ENCODE results near the gene SPRYD4.
"Not testable (repeated sequence)": the region's sequence is repeated elsewhere in the genome, so short reads cannot be mapped to it uniquely, and the experiment has no call there.

SPRYD4 gene

DNA sequence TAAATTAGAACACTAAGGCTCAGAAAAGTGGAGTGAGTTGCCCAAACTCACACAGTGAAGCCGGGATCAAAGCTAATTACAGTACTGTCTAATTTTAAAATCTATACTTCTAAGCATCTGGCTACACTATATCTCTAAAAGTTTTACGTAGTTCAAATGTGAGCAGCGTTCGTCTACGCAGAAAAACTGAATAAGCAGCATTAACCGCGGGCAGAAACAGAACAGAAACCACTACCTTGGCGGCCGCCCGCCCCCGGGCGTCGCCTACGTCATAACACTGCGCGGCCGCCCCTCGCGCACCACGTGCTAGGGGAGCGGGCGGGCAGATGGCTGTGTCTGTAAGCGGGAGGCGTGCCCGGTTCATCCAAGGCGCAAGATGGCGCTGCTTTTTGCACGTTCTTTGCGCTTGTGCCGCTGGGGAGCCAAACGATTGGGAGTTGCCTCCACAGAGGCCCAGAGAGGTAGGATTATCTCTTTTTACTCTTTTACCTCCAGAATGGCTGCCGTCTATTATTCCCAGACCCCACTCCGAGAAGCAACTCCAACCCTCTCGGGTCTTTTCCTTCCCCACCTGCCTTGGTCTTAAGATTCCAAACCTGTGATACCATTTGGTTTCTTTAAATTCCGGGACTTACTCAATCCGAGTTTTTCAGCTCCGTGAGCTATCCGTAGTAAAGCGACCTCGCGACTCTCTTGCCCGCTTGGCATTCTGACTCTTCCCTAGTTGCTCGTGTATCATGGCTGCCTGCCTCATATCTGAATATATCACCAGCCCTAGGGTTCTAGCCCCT lies at the start of gene SPRYD4:
Gene SPRYD4, plus strand, starts transcription at position 363 of the 791 bp plus-strand sequence. Its CDS starts 14 bp downstream, at position 377.
- peak; percentile 88 for DNase-seq

- DNase-seq = no peak
Measured at GRCh38 chr12:56420411-56420810, 48.0 kb upstream of the SPRYD4 start.

DNA sequence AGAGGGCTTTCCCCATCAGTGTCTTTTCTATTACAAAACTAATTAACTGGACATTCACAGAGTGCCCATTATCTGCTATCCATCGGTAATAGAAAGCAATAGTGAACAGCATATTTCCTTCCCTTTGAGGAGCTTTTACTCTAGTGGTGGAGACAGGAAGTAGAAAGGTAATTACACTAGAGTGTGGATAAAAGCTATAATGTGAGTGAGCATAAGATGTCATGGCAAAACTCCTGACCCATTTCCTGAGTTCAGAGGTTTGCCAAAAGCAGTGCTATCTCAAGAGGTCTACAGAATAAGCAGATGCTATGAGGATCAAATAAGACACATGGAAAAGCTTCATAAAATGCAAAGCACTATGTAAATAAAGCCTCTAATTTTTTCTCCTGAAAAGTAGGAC lies 43.2 kb upstream of the SPRYD4 start:
- no peak for DNase-seq

- no peak for DNase-seq
Measured at GRCh38 chr12:56425940-56426438, 42.4 kb upstream of the SPRYD4 start.

DNA sequence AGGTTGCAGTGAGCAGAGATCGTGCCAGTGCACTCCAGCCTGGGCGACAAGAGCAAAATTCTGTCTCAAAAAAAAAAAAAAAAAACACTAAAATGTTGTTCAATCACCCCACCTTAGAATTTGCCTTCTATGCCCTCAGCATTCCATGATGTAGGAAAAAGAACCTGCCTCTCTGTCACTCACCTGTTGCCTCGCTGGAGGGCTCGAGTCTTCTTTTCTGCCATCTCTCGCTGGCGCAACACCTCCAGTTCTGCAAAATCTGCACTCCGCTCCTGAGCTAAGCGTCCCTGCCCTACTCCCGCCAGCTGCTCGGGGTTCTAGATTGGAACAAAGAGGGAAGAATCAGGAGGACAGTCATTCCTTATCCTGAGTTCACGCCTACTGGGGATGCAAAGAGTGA lies 37.1 kb upstream of the SPRYD4 start:
- no peak for DNase-seq

GRCh38 chr12:56431850-56432249 lies 36.5 kb upstream of the SPRYD4 start:
- no peak for DNase-seq

DNA sequence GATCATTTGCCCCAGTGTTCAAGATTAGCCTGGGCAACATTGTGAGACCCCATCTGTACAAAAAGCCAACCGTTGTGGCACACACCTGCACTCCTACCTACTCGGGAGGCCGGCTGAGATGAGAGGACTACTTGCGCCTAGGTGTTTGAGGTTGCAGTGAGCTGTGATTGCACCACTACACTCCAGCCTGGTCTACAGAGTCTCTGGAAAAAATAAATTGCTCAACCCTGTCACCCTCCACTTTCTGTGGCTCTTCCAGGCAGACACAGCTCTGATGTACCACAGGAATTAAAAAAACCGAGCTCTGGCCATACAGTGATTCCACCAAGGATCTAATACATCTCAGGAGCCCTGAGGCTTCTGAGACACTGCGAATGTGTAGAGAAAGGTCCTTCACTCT lies 33.5 kb upstream of the SPRYD4 start:
- no peak for DNase-seq

DNA sequence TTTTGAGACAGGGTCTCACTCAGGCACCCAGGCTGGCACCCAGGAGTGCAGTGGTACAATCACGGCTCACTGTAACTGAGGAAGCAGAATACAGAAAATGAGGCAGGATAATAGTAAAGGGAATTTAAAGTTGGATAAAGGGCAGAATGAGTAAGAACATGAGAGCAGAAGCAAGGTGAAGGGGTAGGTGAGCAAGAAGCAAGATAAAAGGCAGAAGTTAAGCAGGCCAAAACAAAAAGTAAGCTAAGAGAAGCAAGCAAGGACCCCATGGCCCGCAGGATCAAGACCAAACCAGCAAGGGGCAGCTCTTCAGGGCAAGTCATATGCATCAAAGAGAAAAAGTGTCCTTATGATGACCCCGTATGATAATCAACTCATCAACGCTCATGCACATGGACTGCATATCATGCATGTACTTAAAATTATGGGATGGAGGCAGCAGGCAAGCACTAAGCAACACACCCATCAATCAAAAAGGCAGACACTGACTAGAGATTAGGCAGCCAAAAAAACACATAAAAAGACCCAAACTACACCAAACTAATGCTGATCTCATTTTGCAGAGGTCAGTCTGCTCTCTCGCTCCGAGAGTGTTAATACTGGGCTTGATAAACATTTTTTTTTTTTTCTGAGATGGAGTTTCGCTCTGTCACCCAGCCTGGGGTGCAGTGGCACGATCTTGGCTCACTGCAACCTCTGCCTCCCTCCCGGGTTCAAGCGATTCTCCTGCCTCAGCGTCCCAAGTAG lies 30.8 kb upstream of the SPRYD4 start:
- DNase-seq = no peak

GRCh38 chr12:56443208-56443607 lies 25.2 kb upstream of the SPRYD4 start:
- DNase-seq = not testable (repeated sequence)

- DNase-seq = peak; percentile 73
Measured at GRCh38 chr12:56448860-56449621, 19.3 kb upstream of the SPRYD4 start, which contains the start of gene TIMELESS. Gene TIMELESS, minus strand, starts transcription at chr12:56449426. Its CDS starts 15,256 bp downstream, at chr12:56434170.

DNA sequence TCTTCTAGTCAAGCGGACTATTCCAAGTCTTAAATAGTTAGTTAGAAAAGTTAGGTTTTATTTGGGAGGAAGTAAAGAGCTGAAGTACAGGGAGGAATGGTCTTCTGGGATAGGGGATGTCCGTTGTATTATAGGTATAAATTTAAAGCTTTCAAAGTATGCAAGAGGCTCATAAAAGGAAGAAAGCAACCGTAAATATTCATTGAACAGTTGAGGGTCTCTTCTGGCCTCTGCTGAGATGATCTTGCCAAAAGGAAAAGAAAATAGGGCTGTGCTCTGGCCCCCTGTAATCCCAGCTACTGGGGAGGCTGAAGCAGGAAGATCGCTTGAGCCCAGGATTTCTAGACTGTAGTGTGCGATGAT lies 18.8 kb upstream of the SPRYD4 start:
- no peak for DNase-seq

DNA sequence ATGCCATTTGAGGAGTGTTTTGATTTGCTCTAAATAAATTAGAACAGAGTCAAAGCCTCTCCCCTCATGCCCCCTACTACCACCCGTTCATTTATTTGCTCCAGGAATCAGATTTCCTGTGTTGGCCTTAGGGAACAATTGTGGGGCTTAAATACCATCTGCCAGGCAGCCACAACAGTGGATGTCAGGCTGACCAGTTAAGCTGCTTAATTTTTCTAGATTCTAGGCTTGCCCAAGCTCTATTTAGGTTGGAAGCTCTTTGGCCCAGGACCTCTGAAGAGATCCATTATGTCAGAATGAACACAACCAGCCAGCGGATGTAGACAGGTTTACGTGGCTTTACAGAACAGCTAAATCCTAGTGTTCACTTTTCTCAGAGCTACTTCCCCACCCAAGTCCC lies 18.1 kb upstream of the SPRYD4 start:
- no peak for DNase-seq

DNA sequence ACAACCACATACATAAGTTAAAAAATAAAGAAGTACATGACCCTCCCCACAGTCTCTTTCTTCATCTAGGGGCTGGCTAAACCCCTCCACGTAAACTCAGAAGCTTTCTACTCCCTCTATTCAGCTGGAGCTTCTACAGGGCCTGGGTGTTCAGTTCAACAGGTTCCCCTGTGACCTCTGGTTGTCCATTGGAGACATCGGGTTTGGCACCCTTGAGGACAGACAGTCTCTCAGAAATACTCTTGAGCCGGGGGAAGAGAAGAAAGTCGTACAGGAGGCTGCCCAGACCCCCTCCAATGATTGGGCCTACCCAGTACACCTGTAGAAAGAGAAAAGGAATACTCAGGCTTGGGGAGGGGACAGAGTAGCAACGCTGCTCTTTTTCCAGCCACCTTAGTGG lies 17.2 kb upstream of the SPRYD4 start:
- DNase-seq = no peak

DNA sequence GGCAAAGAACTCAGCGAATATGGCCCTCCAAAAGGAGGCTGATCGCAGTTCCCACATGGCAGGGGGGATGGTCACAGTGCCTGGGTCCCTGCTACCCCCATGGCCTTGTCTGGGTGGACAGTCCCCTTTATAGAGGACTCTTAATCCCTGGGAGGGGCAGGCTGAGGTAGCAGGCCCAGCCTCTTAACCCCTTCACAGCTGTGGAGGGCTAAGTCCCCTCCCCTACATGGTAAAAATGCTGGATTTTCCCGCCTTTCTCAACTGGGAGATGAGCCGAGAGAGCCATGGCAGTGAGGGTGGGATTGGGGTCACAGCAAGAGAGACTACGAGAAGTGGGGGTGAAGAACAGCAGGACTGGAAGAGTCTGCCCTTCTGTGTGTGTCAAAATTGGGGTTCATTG lies 13.8 kb upstream of the SPRYD4 start, which contains the start of gene MIP:
Gene MIP, minus strand, starts transcription at position 101 of the 400 bp plus-strand sequence. Its CDS starts 44 bp downstream, at position 57.
- no peak for DNase-seq

DNA sequence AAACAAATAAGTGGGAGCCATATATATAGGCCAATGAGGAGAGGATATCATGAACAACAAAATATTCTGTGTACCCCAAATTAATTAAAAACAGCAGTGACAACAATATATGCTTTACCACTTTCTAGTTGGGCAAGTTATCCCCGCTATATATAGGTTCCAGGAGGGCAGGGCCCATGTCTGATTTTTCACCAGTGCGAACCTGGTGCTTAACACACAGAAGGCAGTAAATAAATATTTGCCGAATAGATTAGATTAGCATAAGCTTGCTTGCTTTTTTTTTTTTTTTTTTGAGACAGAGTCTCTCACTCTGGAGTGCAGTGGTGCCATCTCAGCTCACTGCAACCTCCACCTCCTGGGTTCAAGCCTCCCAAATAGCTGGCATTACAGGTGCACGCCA lies 10.6 kb upstream of the SPRYD4 start:
- DNase-seq = no peak

DNA sequence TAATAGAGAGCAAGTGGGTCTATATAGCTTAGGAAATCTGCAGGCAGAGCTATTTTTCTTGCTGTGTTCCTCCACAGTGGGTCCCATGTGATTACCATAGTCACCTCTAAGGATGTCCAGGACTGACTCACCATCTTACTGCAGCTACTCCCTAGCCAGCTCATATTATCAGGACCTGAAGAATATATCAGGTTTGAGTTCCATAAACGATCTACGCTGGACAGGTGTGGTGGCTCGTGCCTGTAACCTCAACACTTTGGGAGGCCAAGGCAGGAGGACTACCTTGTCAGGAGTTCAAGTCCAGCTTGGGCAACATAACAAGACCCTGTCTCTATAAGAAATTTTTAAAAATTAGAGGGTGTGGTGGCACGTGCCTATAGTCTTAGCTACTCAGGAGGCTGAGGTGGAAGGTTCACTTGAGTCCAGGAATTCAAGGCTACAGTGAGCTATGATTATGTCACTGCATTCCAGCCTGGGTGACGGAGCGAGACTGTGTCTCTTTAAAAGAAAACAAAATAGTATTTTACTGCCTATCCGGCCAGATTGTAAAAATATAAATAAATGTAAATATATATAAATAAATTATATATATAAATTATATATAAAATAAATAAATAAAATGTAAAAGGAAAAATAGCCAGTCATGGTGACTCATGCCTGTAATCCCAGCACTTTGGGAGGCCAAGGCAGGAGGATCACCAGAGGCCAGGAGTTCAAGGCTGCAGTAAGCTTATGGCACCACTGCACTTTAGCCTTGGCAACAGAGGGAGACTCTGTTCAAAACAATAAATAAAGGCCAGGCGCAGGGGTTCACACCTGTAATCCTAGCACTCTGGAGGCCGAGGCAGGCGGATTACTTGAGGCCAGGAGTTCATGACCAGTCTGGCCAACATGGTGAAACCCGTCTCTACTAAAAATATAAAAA lies 6.9 kb upstream of the SPRYD4 start:
- DNase-seq = no peak

- DNase-seq = no peak
Measured at GRCh38 chr12:56462565-56462964, 5.8 kb upstream of the SPRYD4 start.

DNA sequence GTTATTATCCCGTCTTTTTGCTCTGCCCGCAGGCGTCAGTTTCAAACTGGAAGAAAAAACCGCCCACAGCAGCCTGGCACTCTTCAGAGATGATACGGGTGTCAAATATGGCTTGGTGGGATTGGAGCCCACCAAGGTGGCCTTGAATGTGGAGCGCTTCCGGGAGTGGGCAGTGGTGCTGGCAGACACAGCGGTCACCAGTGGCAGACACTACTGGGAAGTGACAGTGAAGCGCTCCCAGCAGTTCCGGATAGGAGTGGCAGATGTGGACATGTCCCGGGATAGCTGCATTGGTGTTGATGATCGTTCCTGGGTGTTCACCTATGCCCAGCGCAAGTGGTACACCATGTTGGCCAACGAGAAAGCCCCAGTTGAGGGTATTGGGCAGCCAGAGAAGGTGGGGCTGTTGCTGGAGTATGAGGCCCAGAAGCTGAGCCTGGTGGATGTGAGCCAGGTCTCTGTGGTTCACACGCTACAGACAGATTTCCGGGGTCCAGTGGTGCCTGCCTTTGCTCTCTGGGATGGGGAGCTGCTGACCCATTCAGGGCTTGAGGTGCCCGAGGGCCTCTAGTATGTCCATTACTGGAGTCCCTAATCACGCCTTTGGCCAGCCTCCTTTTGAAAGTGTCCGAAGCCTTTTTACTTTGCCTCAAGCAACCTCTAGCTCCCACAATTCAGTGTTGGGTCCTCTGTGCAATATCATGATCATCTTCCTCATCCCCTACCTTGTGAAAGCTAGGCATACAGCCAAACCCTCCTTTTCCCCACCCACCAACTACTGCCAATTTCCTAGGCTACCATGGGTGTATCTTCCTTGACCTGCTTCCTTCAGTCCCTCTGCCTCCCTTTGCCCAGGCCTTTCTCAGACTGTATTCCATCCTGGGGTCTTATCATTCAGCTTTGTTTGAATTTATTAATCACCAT lies 891 bp downstream of the SPRYD4 start:
- DNase-seq = no peak

DNA sequence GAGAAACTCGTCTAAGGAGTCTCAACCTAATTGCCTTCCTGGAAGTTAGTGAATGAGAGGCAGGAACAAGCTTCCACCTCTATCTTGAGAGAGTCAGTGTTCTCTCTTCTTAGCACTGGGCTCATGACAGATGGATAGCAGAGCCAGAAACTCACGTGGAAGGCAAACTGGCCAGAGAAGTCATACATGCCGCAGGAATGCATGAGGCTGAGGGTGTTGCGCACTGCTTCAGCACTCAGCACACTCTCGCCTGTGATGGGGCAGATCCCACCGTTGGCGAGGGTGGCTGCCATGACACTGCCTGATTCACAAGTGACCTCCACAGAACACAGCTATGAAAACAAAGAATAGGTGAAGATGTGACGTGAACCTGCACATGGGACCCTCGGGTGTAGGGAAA lies 6.0 kb downstream of the SPRYD4 start:
- DNase-seq = no peak

GRCh38 chr12:56476143-56476542 lies 7.8 kb downstream of the SPRYD4 start:
- no peak for DNase-seq

DNA sequence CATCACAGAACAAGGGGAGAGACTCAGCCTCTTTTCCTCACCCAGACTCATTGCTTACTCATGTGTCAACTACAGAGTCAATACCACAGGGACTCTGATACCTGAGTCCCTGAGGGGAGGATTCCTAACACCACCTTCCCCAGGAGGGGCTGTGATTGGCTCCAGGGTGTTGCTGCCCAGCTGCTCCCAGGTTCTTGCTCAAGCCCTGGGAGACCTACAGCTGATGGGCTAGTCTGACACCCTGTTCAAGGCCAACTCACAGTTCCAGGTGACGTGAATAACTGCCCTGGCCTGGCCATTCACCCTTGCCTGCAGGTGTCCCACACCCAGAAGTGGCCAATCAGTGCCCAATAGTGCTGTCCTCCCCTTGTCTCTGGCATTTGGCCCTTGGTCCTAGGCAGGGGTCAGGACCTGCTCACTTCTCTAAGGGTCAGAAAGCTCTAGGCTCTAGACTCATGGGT lies 8.6 kb downstream of the SPRYD4 start:
- DNase-seq = no peak

Measured in NCI-H1048 (cell line).